Smooth muscle cell (in vitro differentiated cells): ENCODE results near the gene KCTD1. TPM values are rescaled to one million over a fixed set of nuclear protein-coding genes. Genes with fewer than 3 reads are reported as not detected.

ENCODE experiments used
- DNase-seq: peaks from one replicate; lab custom pipeline; 2025; ENCODE audit not compliant: unreplicated experiment; lab: John Stamatoyannopoulos, UW
- H2AFZ ChIP-seq: fragments of 200-600 bp; sonication (generic); 2 replicates; pipeline ENCODE4 v1.6.0; 2016; ENCODE audit warnings: antibody characterized with exemption, low read depth, mild to moderate bottlenecking
- H3F3A ChIP-seq: fragments of 200-600 bp; sonication (generic); 2 replicates; pipeline ENCODE4 v1.6.0; 2017; ENCODE audit warnings: antibody characterized with exemption, low read depth
- H3K27ac ChIP-seq: fragments of 200-600 bp; sonication (generic); 2 replicates; pipeline ENCODE4 v1.5.1; 2016; ENCODE audit warnings: low read depth, mild to moderate bottlenecking
- H3K27me3 ChIP-seq: fragments of 200-600 bp; sonication (generic); 2 replicates; pipeline ENCODE4 v1.6.1; 2016; ENCODE audit warnings: low read depth, mild to moderate bottlenecking
- H3K36me3 ChIP-seq: fragments of 200-600 bp; sonication (generic); 2 replicates; pipeline ENCODE4 v1.5.1; 2016; ENCODE audit warnings: low read depth
- H3K4me1 ChIP-seq: fragments of 200-600 bp; sonication (generic); 2 replicates; pipeline ENCODE4 v1.5.1; 2016; ENCODE audit warnings: low read depth
- H3K4me2 ChIP-seq: fragments of 200-600 bp; sonication (generic); 2 replicates; pipeline ENCODE4 v1.6.0; 2016; ENCODE audit warnings: mild to moderate bottlenecking
- H3K4me3 ChIP-seq: fragments of 200-600 bp; sonication (generic); 2 replicates; pipeline ENCODE4 v1.5.1; 2016; ENCODE audit warnings: mild to moderate bottlenecking
- H3K79me2 ChIP-seq: fragments of 200-600 bp; sonication (generic); 2 replicates; pipeline ENCODE4 v1.6.0; 2016; ENCODE audit warnings: low read depth, mild to moderate bottlenecking
- H3K9ac ChIP-seq: fragments of 200-600 bp; sonication (generic); 2 replicates; pipeline ENCODE4 v1.6.0; 2016; ENCODE audit warnings: low read depth
- H3K9me3 ChIP-seq: fragments of 200-600 bp; sonication (generic); replicated peaks from 2 replicates; pipeline ENCODE4 v1.5.1; 2016; ENCODE audit warnings: low read depth
- H4K20me1 ChIP-seq: fragments of 200-600 bp; sonication (generic); 2 replicates; pipeline ENCODE4 v1.6.0; 2016; ENCODE audit warnings: low read depth
- whole genome bisulfite sequencing: methylation state at CpG from one replicate; pipeline ENCODE4 v1.1.7; 2016; ENCODE audit warnings: low lambda C conversion rate; 5-methylcytosine and 5-hydroxymethylcytosine counted together
- polyA plus RNA-seq: library from polyadenylated mRNA; unstranded; fragments of >200 nt; fragmentation: Nextera tagmentation; extraction: Ambion mirVana; gene quantifications from 2 replicates; pipeline ENCODE4 v1.2.1, GENCODE V29; 2016
- total RNA-seq: library from RNA; depleted of rRNA; stranded (reverse); fragments of >200 nt; gene quantifications from 2 replicates; pipeline ENCODE4 v1.2.3, GENCODE V29; 2014
- TF ChIP-seq, protein P1 (sequence below): fragments of 200-600 bp; sonication (generic); IDR thresholded peaks from 2 replicates; pipeline ENCODE4 v1.5.1; 2017; ENCODE audit warnings: borderline replicate concordance, mild to moderate bottlenecking, antibody characterized with exemption; ENCODE audit not compliant: insufficient read depth, poor library complexity, severe bottlenecking

KCTD1 gene
- total and polyA plus RNA-seq, 2 experiments from 2014 or later = 2.3 to 11.4 TPM

DNA sequence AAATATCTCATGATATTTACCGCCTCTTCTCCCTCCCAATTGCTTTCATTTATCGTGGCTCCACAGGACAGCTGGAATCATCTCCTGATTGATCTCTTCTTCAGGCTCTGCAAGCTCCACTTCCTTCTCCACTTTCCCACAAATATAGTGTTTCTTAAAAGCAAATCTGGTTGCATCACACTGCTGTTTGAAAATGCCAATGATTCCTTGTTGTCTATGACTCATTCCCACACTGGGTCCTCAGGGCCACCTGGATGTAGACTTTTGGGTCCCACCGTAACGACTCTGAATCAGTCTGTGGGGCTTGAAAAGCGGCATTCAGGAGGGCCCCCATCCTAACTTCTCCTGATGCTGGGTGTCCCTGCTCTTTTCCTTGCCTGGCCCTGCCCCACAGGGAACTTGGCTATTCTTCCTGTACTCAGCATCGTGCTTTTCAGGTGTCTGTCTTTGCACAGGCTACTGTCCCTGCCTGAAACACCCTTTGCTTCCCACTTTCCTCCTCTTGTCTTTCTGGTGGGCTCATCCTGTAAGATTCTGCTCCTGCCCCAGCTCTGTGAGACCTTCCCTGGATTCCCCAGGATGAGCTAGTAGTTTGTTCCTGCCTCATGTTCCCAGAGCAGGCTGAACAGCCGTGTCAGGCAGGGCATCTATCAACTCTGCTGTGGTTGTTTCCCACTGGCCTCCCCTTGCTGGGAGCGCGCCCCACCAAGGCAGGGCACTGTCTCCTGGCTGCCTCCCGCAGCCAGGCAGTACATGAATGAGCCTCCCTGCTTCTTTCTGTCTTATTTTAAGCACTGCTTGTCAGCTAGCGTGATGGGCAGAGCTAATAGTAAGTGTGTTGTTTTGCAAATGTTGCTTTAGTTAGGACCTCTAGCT, 111.9 kb downstream of the KCTD1 start:
- Histone ChIP-seq H3K4me3 (no peak overlapping the region), H3K9ac (no peak overlapping the region), H4K20me1 (no peaks in the 10 kb centered on the region), H3F3A (no peaks in the 10 kb centered on the region), H3K4me1 (peaks cover 1% of the 10 kb centered on the region), H3K27me3 (no peaks in the 10 kb centered on the region), H3K4me2 (no peak overlapping the region), H3K9me3 (no peaks in the 10 kb centered on the region), H3K79me2 (no peaks in the 10 kb centered on the region), H3K27ac (no peak overlapping the region), H2AFZ (no peak overlapping the region), H3K36me3 (no peaks in the 10 kb centered on the region)
- no peak for DNase-seq
- TF ChIP-seq, protein P1, sequence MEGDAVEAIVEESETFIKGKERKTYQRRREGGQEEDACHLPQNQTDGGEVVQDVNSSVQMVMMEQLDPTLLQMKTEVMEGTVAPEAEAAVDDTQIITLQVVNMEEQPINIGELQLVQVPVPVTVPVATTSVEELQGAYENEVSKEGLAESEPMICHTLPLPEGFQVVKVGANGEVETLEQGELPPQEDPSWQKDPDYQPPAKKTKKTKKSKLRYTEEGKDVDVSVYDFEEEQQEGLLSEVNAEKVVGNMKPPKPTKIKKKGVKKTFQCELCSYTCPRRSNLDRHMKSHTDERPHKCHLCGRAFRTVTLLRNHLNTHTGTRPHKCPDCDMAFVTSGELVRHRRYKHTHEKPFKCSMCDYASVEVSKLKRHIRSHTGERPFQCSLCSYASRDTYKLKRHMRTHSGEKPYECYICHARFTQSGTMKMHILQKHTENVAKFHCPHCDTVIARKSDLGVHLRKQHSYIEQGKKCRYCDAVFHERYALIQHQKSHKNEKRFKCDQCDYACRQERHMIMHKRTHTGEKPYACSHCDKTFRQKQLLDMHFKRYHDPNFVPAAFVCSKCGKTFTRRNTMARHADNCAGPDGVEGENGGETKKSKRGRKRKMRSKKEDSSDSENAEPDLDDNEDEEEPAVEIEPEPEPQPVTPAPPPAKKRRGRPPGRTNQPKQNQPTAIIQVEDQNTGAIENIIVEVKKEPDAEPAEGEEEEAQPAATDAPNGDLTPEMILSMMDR = no peak
- WGBS = 71% methylated on average over 11 of the region's 11 CpGs

DNA sequence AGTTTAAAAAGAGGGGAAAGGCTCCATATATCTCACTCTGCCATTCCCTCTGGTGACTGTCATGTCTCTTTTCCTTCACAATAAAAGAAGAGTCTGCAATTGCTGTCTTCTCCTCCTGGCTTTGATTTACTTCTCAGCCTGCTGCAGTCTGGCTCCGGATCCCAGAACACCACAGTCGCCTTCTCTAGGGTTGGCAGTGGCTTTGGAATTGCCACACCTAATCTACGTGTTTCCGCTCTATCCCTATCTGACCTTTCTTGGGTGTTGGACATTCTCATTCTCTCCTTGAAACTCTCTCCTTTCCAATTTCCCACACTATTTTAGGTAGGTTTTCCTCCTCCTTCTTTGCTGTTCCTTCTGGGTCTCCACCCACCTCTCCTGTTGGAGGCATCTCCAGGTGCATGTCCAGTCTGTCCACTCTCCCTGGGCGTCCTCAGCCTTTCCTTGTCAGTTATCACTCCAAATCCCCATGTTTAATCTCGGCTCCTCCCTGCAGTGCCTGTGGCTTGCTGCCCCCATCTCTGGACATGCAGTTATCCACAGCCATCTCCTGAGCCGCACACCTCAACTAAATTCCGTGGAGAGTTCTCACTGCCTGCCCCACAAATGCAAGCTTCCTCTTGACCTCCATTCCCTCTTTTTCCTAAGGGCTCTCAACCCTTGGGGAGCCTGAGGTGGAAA, 112.8 kb downstream of the KCTD1 start:
- Histone ChIP-seq H3K4me2 (no peak overlapping the region), H3K27me3 (no peaks in the 10 kb centered on the region), H2AFZ (no peak overlapping the region), H3K36me3 (no peaks in the 10 kb centered on the region), H3K79me2 (no peaks in the 10 kb centered on the region), H4K20me1 (no peaks in the 10 kb centered on the region), H3F3A (no peaks in the 10 kb centered on the region), H3K4me3 (no peak overlapping the region), H3K9ac (no peak overlapping the region), H3K27ac (no peak overlapping the region), H3K9me3 (no peaks in the 10 kb centered on the region), H3K4me1 (no peaks in the 10 kb centered on the region)
- TF ChIP-seq, protein P1 = no peak
- WGBS = 92% methylated on average over 8 of the region's 8 CpGs
- DNase-seq = no peak

DNA sequence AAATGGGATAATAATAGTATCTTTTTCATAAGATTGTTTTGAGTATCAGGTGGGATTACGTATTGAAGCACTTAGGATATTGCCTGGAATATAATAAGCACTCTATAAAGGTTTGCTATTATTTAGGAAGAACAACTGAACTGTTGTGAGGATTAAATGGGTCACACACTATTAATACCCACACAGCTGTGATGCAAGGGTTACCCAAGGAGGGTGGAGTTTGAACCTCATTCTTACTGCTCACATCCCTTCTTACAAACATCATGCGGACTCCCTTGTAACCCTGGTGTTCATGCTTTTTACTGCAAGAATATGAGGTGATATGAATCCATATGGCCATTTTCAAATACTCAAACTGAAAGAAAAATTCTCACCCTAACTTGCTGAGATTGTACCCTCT, 113.5 kb downstream of the KCTD1 start:
- no peak overlapping the region for H3K4me2 ChIP-seq
- TF ChIP-seq, protein P1 = no peak
- DNase-seq = no peak

More for the DNA sequence above, 113.5 kb downstream of the KCTD1 start:
- Histone ChIP-seq H3K27ac (no peak overlapping the region), H3F3A (no peaks in the 10 kb centered on the region), H3K27me3 (no peaks in the 10 kb centered on the region), H2AFZ (no peak overlapping the region), H3K4me3 (no peak overlapping the region), H3K9me3 (no peaks in the 10 kb centered on the region), H3K9ac (no peak overlapping the region), H3K79me2 (no peaks in the 10 kb centered on the region), H3K36me3 (no peaks in the 10 kb centered on the region), H3K4me1 (no peaks in the 10 kb centered on the region), H4K20me1 (no peaks in the 10 kb centered on the region)
- WGBS = 65% methylated on average over 2 of the region's 2 CpGs
